HCT116 (cell line): ENCODE data around the gene C15orf62. TPM values are rescaled to one million over a fixed set of nuclear protein-coding genes. Genes with fewer than 3 reads are reported as not detected.

Source experiments
- ATAC-seq: fragments of 200-7000 bp; cut with Tn5 transposase; 2 replicates; pipeline ENCODE4 v1.9.1; 2020; ENCODE audit warnings: mild to moderate bottlenecking, moderate library complexity
- BruUV-seq: library from RNA; stranded (reverse); fragments of 400-500 nt; replicated peaks from 2 replicates; lab custom pipeline; 2021; lab: Mats Ljungman, UMichigan
- CTCF ChIA-PET: fragments of 300-600 bp; sonication (Branson Sonifier 250); formaldehyde crosslinking; loops from one replicate; lab custom pipeline; 2021; ENCODE audit warnings: antibody characterized with exemption; lab: Charles Lee
- POLR2A ChIA-PET: fragments of 300-600, 350-600 bp; sonication (Branson Sonifier 250); formaldehyde crosslinking; loops from one replicate; lab custom pipeline; 2021; ENCODE audit warnings: antibody characterized with exemption; lab: Charles Lee
- RAD21 ChIA-PET, 2 experiments: fragments of 300-600 bp; sonication (Branson Sonifier 250); formaldehyde crosslinking; loops; one replicate each; lab custom pipeline; 2023; ENCODE audit warnings: low total read pairs in 2 of 2; ENCODE audit not compliant: uncharacterized antibody in 2 of 2, unreplicated experiment in 2 of 2, low non-redundant PET in 1 of 2; lab: Charles Lee
- DNase-seq: peaks from one replicate; pipeline ENCODE4 v3.0.0-alpha.2; 2010; ENCODE audit warnings: low read depth, low spot score
- H2AFZ ChIP-seq: fragments of 200-600 bp; shearing (Covaris generic), sonication (generic); 2 replicates; pipeline ENCODE4 v1.6.1; 2017; ENCODE audit warnings: low read depth, mixed run types, mixed read lengths, antibody characterized with exemption, low read length; ENCODE audit not compliant: poor library complexity, severe bottlenecking
- H3K27ac ChIP-seq: 2 replicates; pipeline ENCODE4 v1.5.1; 2012; ENCODE audit warnings: low read depth, low read length
- H3K27me3 ChIP-seq: fragments of 200-600 bp; sonication (generic); 2 replicates; pipeline ENCODE4 v1.6.1; 2016; ENCODE audit warnings: mixed run types, low read length, mixed read lengths; ENCODE audit not compliant: insufficient read depth
- H3K36me3 ChIP-seq, 2 experiments: fragments of 200-500 bp in 1 of 2; fragments of 200-600 bp in 1 of 2; sonication (Bioruptor generic) in 1 of 2; sonication (generic) in 1 of 2; 2 replicates each; pipeline versions ENCODE4 v1.5.1 to v1.6.1; 2014 to 2016; ENCODE audit warnings: low read length in 2 of 2, inconsistent platforms in 1 of 2, mixed read lengths in 1 of 2, mixed run types in 1 of 2; ENCODE audit not compliant: insufficient read depth in 2 of 2, control insufficient read depth in 1 of 2
- H3K4me1 ChIP-seq, 2 experiments: fragments of 200-600 bp in 1 of 2; sonication (generic) in 1 of 2; 2 replicates each; pipeline versions ENCODE4 v1.5.1 to v1.6.1; 2012 to 2017; ENCODE audit warnings: low read length in 2 of 2, inconsistent platforms in 1 of 2, mild to moderate bottlenecking in 1 of 2, mixed read lengths in 1 of 2, mixed run types in 1 of 2, moderate library complexity in 1 of 2; ENCODE audit not compliant: insufficient read depth in 2 of 2, control insufficient read depth in 1 of 2
- H3K4me2 ChIP-seq: fragments of 200-600 bp; sonication (generic); 2 replicates; pipeline ENCODE4 v1.6.1; 2017; ENCODE audit warnings: mixed run types, low read length, mixed read lengths
- H3K4me3 ChIP-seq, 2 experiments: fragments of 200-600 bp in 1 of 2; sonication (generic) in 1 of 2; replicated peaks in 1 of 2; 2 replicates each; pipeline ENCODE4 v1.5.1; 2011 to 2016; ENCODE audit warnings: low read length in 2 of 2, control low read depth in 1 of 2, low read depth in 1 of 2, mild to moderate bottlenecking in 1 of 2, mixed read lengths in 1 of 2, mixed run types in 1 of 2
- H3K79me2 ChIP-seq: fragments of 200-600 bp; sonication (generic); 2 replicates; pipeline ENCODE4 v1.6.1; 2017; ENCODE audit warnings: mild to moderate bottlenecking, mixed run types, low read length, moderate library complexity, mixed read lengths; ENCODE audit not compliant: insufficient read depth
- H3K9ac ChIP-seq: fragments of 200-600 bp; sonication (generic); 2 replicates; pipeline ENCODE4 v1.6.1; 2016; ENCODE audit warnings: low read length, mixed read lengths
- H3K9me2 ChIP-seq: fragments of 200-600 bp; sonication (generic), shearing (Covaris generic); 2 replicates; pipeline ENCODE4 v1.6.1; 2017; ENCODE audit warnings: mixed run types, mild to moderate bottlenecking, moderate library complexity; ENCODE audit not compliant: insufficient read depth
- H3K9me3 ChIP-seq, 2 experiments: fragments of 200-500 bp in 1 of 2; fragments of 200-600 bp in 1 of 2; sonication (Bioruptor generic) in 1 of 2; sonication (generic) in 1 of 2; 2 replicates each; pipeline ENCODE4 v1.6.1; 2014 to 2017; ENCODE audit warnings: low read length in 2 of 2, mixed read lengths in 2 of 2, inconsistent platforms in 1 of 2, low read depth in 1 of 2, mild to moderate bottlenecking in 1 of 2, mixed run types in 1 of 2, moderate library complexity in 1 of 2; ENCODE audit not compliant: control insufficient read depth in 1 of 2, insufficient read depth in 1 of 2
- H4K20me1 ChIP-seq: fragments of 200-600 bp; sonication (generic), shearing (Covaris generic); 2 replicates; pipeline ENCODE4 v1.6.1; 2017; ENCODE audit warnings: mixed run types, mild to moderate bottlenecking, moderate library complexity; ENCODE audit not compliant: insufficient read depth
- JUND ChIP-seq: IDR thresholded peaks from 2 replicates; pipeline ENCODE4 v1.6.1; 2012
- POLR2A ChIP-seq: IDR thresholded peaks from 2 replicates; pipeline ENCODE4 v1.7.0; 2011; ENCODE audit warnings: borderline replicate concordance; ENCODE audit not compliant: insufficient read depth, insufficient read length; ENCODE audit errors: extremely low read depth
- SP1 ChIP-seq: IDR thresholded peaks from 2 replicates; pipeline ENCODE4 v1.6.1; 2012; ENCODE audit warnings: low read depth
- ZNF274 ChIP-seq: fragments of 200-500 bp; sonication (Bioruptor generic); IDR thresholded peaks from 2 replicates; pipeline ENCODE4 v1.6.1; 2014; ENCODE audit warnings: mild to moderate bottlenecking, low read depth, low read length, inconsistent platforms
- intact Hi-C: fragments of 100-400 bp; cut with micrococcal nuclease; formaldehyde crosslinking; loops from 2 replicates; pipeline ENCODE4 v1.10.0; 2022
- total RNA-seq: library from RNA; stranded (reverse); gene quantifications from one replicate; pipeline ENCODE4 v1.2.1, GENCODE V29; 2021; ENCODE audit not compliant: unreplicated experiment
- TF ChIP-seq, protein P1 (sequence below): IDR thresholded peaks from 2 replicates; pipeline ENCODE4 v1.6.1; 2012

C15orf62 gene
- total RNA-seq, 1 experiment from 2014 or later, result 0.10 TPM

DNA sequence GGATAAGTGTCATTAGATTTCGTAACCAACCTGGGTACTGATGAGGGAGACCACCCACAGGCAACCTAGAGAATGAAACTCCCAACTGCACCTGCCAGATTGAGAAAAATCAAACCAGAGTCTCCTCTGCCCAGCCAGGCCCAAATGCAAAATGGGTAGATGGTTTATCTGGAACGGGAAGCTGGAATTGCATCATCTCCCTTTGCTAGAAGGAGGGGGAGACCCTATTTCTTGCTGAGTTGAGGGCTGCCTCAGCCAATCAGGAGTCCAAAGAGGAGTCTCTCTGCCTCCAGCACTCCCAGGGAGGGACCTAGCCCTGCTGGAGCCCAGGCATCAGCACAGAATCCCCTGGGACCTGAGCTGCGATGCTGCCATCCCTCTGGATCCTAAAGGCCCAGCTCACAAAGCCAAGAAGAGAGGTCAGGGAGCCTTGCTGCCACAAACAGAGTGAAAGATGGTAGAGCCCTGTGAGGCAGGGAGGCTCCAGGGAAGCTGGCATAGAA, 22.8 kb upstream of the C15orf62 start:
- Histone ChIP-seq H3K4me1 (no peaks in the 10 kb centered on the region), H3K4me2 (no peak overlapping the region), H2AFZ (no peak overlapping the region), H3K9ac (no peak overlapping the region), H3K79me2 (peaks cover 7% of the 10 kb centered on the region; the same call in 1 of the 2 replicates), H3K9me3 (no peaks in the 10 kb centered on the region), H3K27me3 (no peaks in the 10 kb centered on the region), H3K9me2 (no peaks in the 10 kb centered on the region), H3K27ac (no peak overlapping the region), H3K36me3 (peaks cover 18 to 28% of the 10 kb centered on the region in 2 experiments; a peak in 3 of 4 replicates), H4K20me1 (no peaks in the 10 kb centered on the region), H3K4me3 (no peak overlapping the region)
- ATAC-seq, result no peak
- CTCF ChIA-PET, result interaction anchor here (0.6 to 2.0 kb wide), 8 partner anchors 12 to 407 kb away, joined by 3 to 12 read pairs (median 4); partner anchors contain the start of gene VPS18
- no peak for DNase-seq
- POLR2A ChIA-PET, result interaction anchor here (1.0 to 1.2 kb wide), 2 partner anchors 111 to 147 kb away, joined by 3 to 4 read pairs; partner anchors contain the start of gene VPS18
- RAD21 ChIA-PET, result interaction anchor here (0.7 to 1.4 kb wide), 6 partner anchors 30 to 145 kb away, joined by 3 to 5 read pairs (median 4); no protein-coding TSS in a partner anchor
- BruUV-seq, result no TSS peak
- intact Hi-C loops, result loop anchor here (1.0 kb wide), 2 partner anchors 35 to 145 kb away; no protein-coding TSS in a partner anchor
- TF ChIP-seq POLR2A, result no peak

DNA sequence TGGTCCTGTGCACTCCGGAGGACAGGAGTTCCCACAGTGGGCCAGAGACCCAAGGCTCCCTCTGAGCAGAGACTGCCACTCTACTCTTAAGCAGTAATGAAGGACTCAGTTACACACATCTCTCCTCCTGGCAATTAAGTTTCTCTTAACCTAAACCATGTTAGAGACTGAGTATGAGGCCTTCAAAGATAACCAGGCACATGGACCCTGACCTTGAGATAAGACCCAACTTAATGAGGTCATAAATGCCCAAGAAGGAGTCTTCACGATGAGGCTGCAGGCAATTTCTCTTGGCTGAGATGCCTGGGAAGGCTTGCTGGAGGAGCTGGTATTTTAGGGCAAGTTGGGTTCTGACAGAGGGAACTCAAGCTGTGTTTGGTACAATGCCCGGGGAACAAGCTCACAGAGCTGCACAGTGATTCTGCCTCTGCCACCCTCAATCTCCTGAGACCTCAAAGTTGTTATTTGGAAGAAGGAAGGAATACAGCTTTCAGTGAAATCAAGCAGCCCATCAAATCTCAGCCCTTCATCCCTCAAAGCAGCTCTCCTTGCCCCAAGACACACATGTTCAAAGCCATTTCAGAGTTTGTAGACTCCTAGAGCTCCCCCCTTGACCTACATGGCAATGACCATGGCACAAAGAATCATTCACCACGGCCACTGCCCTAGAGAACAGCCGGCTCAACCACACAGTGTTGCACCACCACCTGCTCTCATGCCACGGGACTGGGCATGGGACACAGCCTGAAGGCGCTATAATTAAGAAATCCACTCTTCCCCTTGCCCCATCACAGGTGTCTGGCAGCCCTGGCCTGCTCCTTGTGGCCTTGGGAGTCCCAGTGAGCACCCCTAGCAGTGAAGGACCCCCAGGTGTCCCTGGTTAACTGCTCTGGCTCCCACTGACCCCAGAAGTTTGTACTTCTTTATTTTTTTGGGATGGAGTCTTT, 21.8 kb upstream of the C15orf62 start:
- H3K9ac ChIP-seq, result no peak overlapping the region
- CTCF ChIA-PET, result interaction anchor here (0.7 to 2.0 kb wide), 5 partner anchors 13 to 146 kb away, joined by 3 to 12 read pairs (median 6); partner anchors contain the start of gene VPS18
- H3K4me1 ChIP-seq, result no peaks in the 10 kb centered on the region
- ATAC-seq, result no peak
- TF ChIP-seq SP1 (no peak), ZNF274 (no peak), JUND (no peak)
- TF ChIP-seq, protein P1, sequence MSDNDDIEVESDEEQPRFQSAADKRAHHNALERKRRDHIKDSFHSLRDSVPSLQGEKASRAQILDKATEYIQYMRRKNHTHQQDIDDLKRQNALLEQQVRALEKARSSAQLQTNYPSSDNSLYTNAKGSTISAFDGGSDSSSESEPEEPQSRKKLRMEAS, result no peak
- POLR2A ChIA-PET, result interaction anchor here (1.0 kb wide), 1 partner anchor 146 kb away, joined by 4 read pairs; the partner anchor contains the start of gene VPS18
- RAD21 ChIA-PET, result interaction anchor here in 1 of 2 experiments (1.1 kb wide), 1 partner anchor 29 kb away, joined by 3 read pairs; no protein-coding TSS in a partner anchor
- peaks cover 19 to 23% of the 10 kb centered on the region in 2 experiments; a peak in 3 of 4 replicates for H3K36me3 ChIP-seq
- no peak overlapping the region for H3K4me3 ChIP-seq
- H3K9me3 ChIP-seq, result no peaks in the 10 kb centered on the region
- H3K27ac ChIP-seq, result no peak overlapping the region
- no peaks in the 10 kb centered on the region for H4K20me1 ChIP-seq
- H3K4me2 ChIP-seq, result no peak overlapping the region
- H3K79me2 ChIP-seq, result peaks cover 17% of the 10 kb centered on the region
- H3K9me2 ChIP-seq, result no peaks in the 10 kb centered on the region
- H3K27me3 ChIP-seq, result no peaks in the 10 kb centered on the region
- intact Hi-C loops, result no loop called here
- H2AFZ ChIP-seq, result no peak overlapping the region
- BruUV-seq, result no TSS peak
- no peak for DNase-seq
